GM12874 (cell line): ENCODE data around the gene DMD.

Experiments used
- TF ChIP-seq, protein P1 (sequence below): IDR thresholded peaks from 2 replicates; pipeline ENCODE4 v1.5.1; 2011; ENCODE audit warnings: low read depth, mild to moderate bottlenecking, control low read depth, low read length, moderate library complexity; ENCODE audit not compliant: insufficient read depth

The DMD gene

DNA sequence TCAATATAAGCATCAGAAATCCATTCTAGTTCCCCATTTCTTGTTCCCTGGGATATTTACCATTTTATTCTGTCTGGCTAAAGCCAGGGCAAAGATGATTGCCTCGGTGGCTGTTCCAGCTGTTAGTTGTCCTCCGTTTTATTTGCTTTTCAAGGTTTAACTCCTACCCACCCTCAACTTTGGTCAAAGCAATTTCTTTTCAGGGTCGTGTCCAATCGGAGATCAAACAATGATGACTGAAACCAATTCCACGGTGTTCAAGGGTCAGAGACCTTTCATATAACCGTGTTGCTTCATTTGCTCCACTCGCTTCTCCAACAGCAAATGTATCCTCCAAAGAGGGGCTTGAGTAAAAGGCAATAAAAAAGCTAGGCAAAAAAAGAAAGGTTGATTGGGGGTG is 1946.0 kb downstream of the DMD start:
- TF ChIP-seq, protein P1, sequence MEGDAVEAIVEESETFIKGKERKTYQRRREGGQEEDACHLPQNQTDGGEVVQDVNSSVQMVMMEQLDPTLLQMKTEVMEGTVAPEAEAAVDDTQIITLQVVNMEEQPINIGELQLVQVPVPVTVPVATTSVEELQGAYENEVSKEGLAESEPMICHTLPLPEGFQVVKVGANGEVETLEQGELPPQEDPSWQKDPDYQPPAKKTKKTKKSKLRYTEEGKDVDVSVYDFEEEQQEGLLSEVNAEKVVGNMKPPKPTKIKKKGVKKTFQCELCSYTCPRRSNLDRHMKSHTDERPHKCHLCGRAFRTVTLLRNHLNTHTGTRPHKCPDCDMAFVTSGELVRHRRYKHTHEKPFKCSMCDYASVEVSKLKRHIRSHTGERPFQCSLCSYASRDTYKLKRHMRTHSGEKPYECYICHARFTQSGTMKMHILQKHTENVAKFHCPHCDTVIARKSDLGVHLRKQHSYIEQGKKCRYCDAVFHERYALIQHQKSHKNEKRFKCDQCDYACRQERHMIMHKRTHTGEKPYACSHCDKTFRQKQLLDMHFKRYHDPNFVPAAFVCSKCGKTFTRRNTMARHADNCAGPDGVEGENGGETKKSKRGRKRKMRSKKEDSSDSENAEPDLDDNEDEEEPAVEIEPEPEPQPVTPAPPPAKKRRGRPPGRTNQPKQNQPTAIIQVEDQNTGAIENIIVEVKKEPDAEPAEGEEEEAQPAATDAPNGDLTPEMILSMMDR: no peak

DNA sequence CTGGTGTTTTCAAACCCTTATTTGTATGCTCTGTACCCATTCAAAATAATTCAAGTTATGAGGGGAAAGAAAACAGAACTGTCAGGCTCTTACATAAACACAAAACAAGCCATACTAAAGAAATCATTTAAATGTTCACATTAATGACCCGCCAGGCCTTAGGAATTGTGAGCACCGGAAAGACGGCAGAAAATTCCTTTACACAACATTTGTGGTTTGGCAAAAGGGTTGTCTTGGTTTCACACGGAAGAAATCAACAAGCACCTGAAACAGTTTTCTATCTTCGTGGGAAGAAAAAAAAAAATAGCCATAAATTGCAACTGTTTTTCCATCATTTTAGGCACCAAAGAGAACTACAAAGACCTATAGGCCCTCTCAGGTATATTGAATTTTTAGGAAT is 1951.0 kb downstream of the DMD start:
- TF ChIP-seq, protein P1: no peak

DNA sequence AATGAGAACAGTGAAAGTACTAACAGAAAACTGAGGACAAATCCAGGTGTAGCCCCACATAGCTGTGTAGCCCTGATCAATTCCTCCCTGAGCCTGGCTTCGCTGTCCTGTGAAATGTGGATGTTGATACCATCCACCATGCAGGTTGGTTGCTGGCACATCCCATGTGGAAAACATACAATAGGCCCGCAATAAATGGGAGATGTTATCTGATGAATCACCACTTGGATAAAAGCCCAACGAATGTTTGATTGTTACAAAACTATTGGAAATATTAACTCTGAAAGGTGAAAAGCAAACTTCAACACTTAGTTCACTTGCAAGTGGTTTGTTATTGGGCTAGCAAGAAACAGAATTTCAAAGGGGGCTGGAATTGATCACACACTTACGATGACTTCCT is 1953.2 kb downstream of the DMD start:
- TF ChIP-seq, protein P1: no peak

DNA sequence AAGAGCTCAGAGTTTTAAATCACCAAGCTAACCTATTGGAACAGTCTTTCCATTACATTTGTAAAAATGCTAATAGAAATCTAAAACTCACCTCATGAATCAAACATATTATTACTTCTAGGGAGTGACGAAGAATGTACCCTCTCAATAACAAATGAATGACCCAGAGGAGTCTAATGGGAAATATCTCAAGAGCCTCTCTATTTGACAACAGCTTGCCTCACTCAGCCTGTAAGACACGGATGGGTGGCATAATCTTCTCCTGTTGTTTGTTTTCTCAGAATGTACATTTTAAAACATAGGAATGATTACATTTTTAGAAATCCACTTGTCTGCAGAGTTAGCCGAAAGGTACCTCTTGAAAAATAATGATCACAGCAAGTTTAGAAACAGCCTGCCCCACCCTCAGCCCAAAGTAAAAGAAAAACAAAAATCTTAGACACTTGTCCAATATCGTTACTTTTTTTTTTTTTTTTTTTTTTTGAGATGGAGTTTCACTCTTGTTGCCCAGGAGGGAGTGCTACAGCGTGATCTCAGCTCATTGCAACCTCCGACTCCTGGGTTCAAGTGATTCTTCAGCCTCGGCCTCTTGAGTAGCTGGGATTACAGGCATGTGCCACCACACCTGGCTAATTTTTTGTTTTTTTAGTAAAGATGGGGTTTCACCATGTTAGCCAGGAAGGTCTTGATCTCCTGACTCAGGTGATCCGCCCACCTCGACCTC is 1955.9 kb downstream of the DMD start:
- TF ChIP-seq, protein P1: no peak

DNA sequence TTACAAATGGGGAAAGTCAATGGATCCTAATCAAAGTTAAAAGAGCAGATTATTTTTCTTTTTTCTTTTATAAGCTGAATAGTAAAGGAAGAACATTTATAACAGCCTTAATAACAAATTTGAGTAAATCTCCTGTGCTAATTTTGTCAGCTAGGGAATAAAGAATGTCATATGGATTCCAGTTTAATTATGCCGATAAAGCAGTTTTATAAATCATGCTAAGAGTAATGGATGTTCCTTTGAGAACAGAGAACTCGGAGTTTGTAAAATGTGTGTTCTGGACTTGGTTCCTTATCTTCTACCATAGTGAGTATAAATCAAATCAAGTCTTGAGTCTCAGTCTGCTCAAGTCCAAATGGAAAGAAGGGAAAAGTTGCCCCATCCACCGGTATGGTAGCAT is 1959.2 kb downstream of the DMD start:
- TF ChIP-seq, protein P1: no peak

DNA sequence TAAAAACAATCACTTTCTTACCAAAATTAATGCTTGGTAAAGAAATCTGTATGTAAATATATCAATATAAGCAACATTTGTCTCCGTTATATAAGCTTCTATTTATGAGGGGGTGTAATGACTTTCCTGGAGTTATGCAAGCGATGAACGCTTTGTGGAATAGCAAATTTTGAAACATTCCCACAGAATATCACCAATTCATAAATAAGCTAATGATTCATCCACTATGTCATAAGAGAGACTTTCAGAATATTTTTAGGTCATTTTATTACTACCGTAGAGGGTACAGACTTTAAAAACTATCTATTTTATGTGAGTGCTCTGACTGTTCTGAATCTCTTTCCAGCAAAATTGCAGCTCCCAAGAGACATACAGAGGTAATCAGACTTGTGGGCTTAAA is 1960.0 kb downstream of the DMD start:
- TF ChIP-seq, protein P1: no peak

DNA sequence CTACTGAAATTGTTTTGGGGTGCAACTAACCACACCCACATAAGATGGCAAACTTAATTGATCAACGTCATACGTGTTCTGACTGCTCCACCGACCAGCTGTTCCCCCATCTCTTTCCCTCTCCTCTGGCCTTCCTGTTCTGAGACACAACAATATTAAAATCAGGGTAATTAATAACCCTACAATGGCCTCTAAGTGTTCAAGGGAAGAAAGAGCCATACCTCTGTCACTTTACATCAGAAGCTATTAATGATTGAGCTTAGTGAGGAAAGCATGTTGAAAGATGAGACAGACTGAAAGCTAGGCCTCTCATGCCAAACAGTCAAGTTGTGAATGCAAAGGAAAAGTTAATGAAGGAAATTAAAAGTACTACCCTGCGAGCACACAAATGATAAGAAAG is 1965.6 kb downstream of the DMD start:
- TF ChIP-seq, protein P1: no peak

DNA sequence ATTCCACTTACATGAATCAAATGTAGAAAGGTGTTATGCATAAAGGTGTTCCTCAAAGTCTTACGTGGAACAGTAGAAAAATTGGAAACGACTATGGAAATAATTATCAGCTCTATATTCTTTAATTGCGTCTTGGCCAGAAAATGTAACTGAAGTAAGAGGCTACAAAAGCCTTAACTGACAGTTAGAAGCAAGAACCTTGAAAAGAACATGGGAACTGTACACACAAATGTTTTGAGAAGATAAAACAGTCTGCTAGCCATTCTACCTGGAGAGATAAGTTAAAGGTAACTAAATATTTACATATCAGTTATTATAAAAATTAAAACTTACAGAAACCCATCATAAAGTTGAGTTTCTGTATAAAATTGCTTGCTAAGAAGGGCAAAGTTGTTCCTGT is 1967.5 kb downstream of the DMD start:
- TF ChIP-seq, protein P1: no peak
